ENCODE data around the gene CLEC4D. TPM values are rescaled to one million over a fixed set of nuclear protein-coding genes. Genes with fewer than 3 reads are reported as not detected.
"Not testable (repeated sequence)": the region's sequence is repeated elsewhere in the genome, so short reads cannot be mapped to it uniquely, and the experiment has no call there.

Gene CLEC4D
- total and polyA plus RNA-seq, 2 experiments from 2014 or later = 0.24 to 0.90 TPM

DNA sequence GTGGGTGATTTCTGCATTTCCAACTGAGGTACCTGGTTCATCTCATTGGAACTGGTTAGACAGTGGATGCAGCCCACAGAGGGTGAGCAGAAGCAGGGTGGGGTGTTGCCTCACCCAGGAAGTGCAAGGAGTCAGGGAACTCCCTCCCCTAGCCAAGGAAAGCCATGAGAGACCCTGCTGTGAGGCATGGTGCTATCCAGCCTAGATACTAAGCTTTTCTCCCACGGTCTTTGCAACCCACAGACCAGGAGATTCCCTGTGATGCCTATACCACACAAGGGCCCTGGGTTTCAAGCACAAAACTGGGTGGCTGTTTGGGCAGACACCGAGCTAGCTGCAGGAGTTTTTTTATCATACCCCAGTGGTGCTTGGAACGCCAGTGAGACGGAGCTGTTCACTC lies 17.6 kb upstream of the CLEC4D start:
- H3K27me3 Mint-ChIP-seq (ENCODE audit: insufficient read depth, low read depth, poor library complexity); DNase-seq (ENCODE audit: low spot score); H3K36me3 ChIP-seq (ENCODE audit: insufficient read depth); H3K4me3 Mint-ChIP-seq; H3K27ac ChIP-seq (ENCODE audit: low read depth); H3K36me3 Mint-ChIP-seq (ENCODE audit: low read depth); H3K9me2 ChIP-seq (ENCODE audit: insufficient read depth); H3F3A ChIP-seq (replicated peaks; ENCODE audit: low read depth); ATAC-seq; H3K9me3 Mint-ChIP-seq; H3K79me2 ChIP-seq (replicated peaks; ENCODE audit: insufficient read depth); H3K27ac Mint-ChIP-seq; H3K4me1 ChIP-seq (ENCODE audit: insufficient read depth); H3K4me2 ChIP-seq; H3K27me3 ChIP-seq (ENCODE audit: insufficient read depth); H3K4me3 ChIP-seq; H4K20me1 ChIP-seq (replicated peaks; ENCODE audit: insufficient read depth): not testable (repeated sequence)
- peaks cover 21% of the 10 kb centered on the region for H3K4me1 Mint-ChIP-seq
- 0 out of 2 replicates have a peak overlapping the region, but pooled peaks have one; percentile 80 for H2AFZ ChIP-seq

DNA sequence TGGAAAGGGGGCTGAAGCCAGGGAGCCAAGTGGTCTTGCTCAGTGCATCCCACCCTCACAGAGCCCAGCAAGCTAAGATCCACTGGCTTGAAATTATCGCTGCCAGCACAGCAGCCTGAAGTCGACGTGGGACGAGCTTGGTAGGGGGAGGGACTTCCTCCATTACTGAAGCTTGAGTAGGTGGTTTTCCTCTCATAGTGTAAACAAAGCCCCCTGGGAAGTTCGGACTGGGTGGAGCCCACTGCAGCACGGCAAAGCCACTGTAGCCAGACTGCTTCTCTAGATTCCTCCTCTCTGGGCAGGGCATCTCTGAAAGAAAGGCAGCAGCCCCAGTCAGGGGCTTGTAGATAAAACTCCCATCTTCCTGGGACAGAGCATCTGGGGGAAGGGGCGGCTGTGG lies 17.2 kb upstream of the CLEC4D start:
- H3K4me3 ChIP-seq; H3K27ac Mint-ChIP-seq; H3F3A ChIP-seq (replicated peaks; ENCODE audit: low read depth); H3K4me3 Mint-ChIP-seq; H3K27me3 Mint-ChIP-seq (ENCODE audit: insufficient read depth, low read depth, poor library complexity); H3K27ac ChIP-seq (ENCODE audit: low read depth); H4K20me1 ChIP-seq (replicated peaks; ENCODE audit: insufficient read depth); H3K4me1 ChIP-seq (ENCODE audit: insufficient read depth); H3K36me3 ChIP-seq (ENCODE audit: insufficient read depth); H3K4me2 ChIP-seq; H3K27me3 ChIP-seq (ENCODE audit: insufficient read depth); H3K36me3 Mint-ChIP-seq (ENCODE audit: low read depth); H3K9me2 ChIP-seq (ENCODE audit: insufficient read depth); H3K9me3 Mint-ChIP-seq; H3K79me2 ChIP-seq (replicated peaks; ENCODE audit: insufficient read depth): not testable (repeated sequence)
- peaks cover 21% of the 10 kb centered on the region for H3K4me1 Mint-ChIP-seq
- peak; percentile 17 for DNase-seq (ENCODE audit: low spot score)
- ATAC-seq = peak; percentile 38; the same call in 1 of the 3 replicates
- peak overlapping the region; percentile 80; the same call in 1 of the 2 replicates for H2AFZ ChIP-seq

DNA sequence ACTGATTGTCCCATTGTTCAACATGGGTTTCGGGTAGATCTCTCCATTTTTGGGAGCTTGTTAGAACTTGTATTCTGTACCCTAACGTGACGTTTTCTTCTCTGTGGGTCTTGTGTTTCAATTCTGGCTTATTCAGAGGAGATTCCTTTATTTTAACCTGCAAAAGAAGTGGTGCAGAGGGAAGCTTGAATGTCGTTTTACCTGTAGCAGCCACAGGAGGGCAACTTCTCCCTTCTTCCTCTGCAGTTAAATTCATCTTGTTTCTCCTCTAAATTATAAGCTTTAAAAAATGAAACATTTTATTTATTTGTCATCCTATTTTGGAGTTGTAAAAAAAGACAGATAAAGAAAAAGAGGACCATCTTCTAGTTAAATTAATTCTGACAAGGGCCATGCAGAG lies 13.7 kb upstream of the CLEC4D start:
- no peaks in the 10 kb centered on the region for H3K27me3 ChIP-seq (ENCODE audit: insufficient read depth)
- peaks cover 3% of the 10 kb centered on the region; the same call in 1 of the 3 replicates for H3K9me3 Mint-ChIP-seq
- no peak overlapping the region for H3K4me2 ChIP-seq
- H3K9me2 ChIP-seq (ENCODE audit: insufficient read depth) = no peaks in the 10 kb centered on the region
- peak; percentile 49 for DNase-seq (ENCODE audit: low spot score)
- no peak overlapping the region for H3K27ac Mint-ChIP-seq
- H3K4me1 Mint-ChIP-seq = peaks cover 21% of the 10 kb centered on the region
- H3K27me3 Mint-ChIP-seq (ENCODE audit: insufficient read depth, low read depth, poor library complexity) = no peaks in the 10 kb centered on the region
- no peaks in the 10 kb centered on the region for H3K79me2 ChIP-seq (replicated peaks; ENCODE audit: insufficient read depth)
- H3K36me3 ChIP-seq (ENCODE audit: insufficient read depth) = no peaks in the 10 kb centered on the region
- H3K36me3 Mint-ChIP-seq (ENCODE audit: low read depth) = no peaks in the 10 kb centered on the region
- no peak overlapping the region for H3K27ac ChIP-seq (ENCODE audit: low read depth)
- no peaks in the 10 kb centered on the region for H4K20me1 ChIP-seq (replicated peaks; ENCODE audit: insufficient read depth)
- no peaks in the 10 kb centered on the region for H3F3A ChIP-seq (replicated peaks; ENCODE audit: low read depth)
- H3K4me1 ChIP-seq (ENCODE audit: insufficient read depth) = peaks cover 10% of the 10 kb centered on the region
- no peak overlapping the region for H3K4me3 Mint-ChIP-seq
- TF ChIP-seq CREB1 (CRISPR knock-in tag; IDR thresholded peaks at IDR 0.05; ENCODE audit: low read depth) = no peak
- TF ChIP-seq, protein P1, sequence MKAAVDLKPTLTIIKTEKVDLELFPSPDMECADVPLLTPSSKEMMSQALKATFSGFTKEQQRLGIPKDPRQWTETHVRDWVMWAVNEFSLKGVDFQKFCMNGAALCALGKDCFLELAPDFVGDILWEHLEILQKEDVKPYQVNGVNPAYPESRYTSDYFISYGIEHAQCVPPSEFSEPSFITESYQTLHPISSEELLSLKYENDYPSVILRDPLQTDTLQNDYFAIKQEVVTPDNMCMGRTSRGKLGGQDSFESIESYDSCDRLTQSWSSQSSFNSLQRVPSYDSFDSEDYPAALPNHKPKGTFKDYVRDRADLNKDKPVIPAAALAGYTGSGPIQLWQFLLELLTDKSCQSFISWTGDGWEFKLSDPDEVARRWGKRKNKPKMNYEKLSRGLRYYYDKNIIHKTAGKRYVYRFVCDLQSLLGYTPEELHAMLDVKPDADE (IDR thresholded peaks at IDR 0.05) = no peak
- TF ChIP-seq, protein P2, sequence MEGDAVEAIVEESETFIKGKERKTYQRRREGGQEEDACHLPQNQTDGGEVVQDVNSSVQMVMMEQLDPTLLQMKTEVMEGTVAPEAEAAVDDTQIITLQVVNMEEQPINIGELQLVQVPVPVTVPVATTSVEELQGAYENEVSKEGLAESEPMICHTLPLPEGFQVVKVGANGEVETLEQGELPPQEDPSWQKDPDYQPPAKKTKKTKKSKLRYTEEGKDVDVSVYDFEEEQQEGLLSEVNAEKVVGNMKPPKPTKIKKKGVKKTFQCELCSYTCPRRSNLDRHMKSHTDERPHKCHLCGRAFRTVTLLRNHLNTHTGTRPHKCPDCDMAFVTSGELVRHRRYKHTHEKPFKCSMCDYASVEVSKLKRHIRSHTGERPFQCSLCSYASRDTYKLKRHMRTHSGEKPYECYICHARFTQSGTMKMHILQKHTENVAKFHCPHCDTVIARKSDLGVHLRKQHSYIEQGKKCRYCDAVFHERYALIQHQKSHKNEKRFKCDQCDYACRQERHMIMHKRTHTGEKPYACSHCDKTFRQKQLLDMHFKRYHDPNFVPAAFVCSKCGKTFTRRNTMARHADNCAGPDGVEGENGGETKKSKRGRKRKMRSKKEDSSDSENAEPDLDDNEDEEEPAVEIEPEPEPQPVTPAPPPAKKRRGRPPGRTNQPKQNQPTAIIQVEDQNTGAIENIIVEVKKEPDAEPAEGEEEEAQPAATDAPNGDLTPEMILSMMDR (conservative IDR thresholded peaks at IDR 0.05; ENCODE audit: low read depth in 2 of 2) = peak; percentile 52 to 58
- TF ChIP-seq, protein P3, sequence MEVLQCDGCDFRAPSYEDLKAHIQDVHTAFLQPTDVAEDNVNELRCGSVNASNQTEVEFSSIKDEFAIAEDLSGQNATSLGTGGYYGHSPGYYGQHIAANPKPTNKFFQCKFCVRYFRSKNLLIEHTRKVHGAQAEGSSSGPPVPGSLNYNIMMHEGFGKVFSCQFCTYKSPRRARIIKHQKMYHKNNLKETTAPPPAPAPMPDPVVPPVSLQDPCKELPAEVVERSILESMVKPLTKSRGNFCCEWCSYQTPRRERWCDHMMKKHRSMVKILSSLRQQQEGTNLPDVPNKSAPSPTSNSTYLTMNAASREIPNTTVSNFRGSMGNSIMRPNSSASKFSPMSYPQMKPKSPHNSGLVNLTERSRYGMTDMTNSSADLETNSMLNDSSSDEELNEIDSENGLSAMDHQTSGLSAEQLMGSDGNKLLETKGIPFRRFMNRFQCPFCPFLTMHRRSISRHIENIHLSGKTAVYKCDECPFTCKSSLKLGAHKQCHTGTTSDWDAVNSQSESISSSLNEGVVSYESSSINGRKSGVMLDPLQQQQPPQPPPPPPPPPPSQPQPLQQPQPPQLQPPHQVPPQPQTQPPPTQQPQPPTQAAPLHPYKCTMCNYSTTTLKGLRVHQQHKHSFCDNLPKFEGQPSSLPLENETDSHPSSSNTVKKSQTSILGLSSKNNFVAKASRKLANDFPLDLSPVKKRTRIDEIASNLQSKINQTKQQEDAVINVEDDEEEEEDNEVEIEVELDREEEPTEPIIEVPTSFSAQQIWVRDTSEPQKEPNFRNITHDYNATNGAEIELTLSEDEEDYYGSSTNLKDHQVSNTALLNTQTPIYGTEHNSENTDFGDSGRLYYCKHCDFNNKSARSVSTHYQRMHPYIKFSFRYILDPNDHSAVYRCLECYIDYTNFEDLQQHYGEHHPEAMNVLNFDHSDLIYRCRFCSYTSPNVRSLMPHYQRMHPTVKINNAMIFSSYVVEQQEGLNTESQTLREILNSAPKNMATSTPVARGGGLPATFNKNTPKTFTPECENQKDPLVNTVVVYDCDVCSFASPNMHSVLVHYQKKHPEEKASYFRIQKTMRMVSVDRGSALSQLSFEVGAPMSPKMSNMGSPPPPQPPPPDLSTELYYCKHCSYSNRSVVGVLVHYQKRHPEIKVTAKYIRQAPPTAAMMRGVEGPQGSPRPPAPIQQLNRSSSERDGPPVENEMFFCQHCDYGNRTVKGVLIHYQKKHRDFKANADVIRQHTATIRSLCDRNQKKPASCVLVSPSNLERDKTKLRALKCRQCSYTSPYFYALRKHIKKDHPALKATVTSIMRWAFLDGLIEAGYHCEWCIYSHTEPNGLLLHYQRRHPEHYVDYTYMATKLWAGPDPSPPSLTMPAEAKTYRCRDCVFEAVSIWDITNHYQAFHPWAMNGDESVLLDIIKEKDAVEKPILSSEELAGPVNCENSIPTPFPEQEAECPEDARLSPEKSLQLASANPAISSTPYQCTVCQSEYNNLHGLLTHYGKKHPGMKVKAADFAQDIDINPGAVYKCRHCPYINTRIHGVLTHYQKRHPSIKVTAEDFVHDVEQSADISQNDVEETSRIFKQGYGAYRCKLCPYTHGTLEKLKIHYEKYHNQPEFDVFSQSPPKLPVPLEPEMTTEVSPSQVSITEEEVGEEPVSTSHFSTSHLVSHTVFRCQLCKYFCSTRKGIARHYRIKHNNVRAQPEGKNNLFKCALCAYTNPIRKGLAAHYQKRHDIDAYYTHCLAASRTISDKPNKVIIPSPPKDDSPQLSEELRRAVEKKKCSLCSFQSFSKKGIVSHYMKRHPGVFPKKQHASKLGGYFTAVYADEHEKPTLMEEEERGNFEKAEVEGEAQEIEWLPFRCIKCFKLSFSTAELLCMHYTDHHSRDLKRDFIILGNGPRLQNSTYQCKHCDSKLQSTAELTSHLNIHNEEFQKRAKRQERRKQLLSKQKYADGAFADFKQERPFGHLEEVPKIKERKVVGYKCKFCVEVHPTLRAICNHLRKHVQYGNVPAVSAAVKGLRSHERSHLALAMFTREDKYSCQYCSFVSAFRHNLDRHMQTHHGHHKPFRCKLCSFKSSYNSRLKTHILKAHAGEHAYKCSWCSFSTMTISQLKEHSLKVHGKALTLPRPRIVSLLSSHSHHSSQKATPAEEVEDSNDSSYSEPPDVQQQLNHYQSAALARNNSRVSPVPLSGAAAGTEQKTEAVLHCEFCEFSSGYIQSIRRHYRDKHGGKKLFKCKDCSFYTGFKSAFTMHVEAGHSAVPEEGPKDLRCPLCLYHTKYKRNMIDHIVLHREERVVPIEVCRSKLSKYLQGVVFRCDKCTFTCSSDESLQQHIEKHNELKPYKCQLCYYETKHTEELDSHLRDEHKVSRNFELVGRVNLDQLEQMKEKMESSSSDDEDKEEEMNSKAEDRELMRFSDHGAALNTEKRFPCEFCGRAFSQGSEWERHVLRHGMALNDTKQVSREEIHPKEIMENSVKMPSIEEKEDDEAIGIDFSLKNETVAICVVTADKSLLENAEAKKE (CRISPR knock-in tag; IDR thresholded peaks at IDR 0.05) = no peak
- peak overlapping the region; percentile 80; the same call in 1 of the 2 replicates for H2AFZ ChIP-seq
- no peak overlapping the region for H3K4me3 ChIP-seq
- 0 out of 3 replicates have a peak, but pooled peaks have one; percentile 28 for ATAC-seq

Data from GM23338 (cell line).